GM23248 (cell line): ENCODE results near the gene RNASEL.

Source experiments
- EZH2 ChIP-seq: fragments of 200-600 bp; sonication (generic); IDR thresholded peaks from 2 replicates; pipeline ENCODE4 v1.6.1; 2018; ENCODE audit warnings: antibody characterized with exemption, mild to moderate bottlenecking; ENCODE audit not compliant: insufficient read depth, poor library complexity, severe bottlenecking
- EZH2phosphoT487 ChIP-seq: fragments of 200-600 bp; sonication (generic); IDR thresholded peaks from 2 replicates; pipeline ENCODE4 v1.6.1; 2018; ENCODE audit warnings: antibody characterized with exemption, moderate library complexity, mild to moderate bottlenecking, low read depth; ENCODE audit not compliant: insufficient read depth

GRCh38 chr1:182604175-182605164, 15.4 kb upstream of the RNASEL start, which contains the start of gene RGS16:
- no peak for TF ChIP-seq EZH2
- no peak for TF ChIP-seq EZH2phosphoT487
